Activated CD8-positive, alpha-beta T cell treated with anti-CD3 and anti-CD28 coated beads for 36 hours (primary cell): ENCODE data around the gene EIF2B5. TPM values are rescaled to one million over a fixed set of nuclear protein-coding genes. Genes with fewer than 3 reads are reported as not detected.
A peak's percentile ranks its signal among the peaks of the same experiment; 100 is the strongest.

ENCODE experiments used
- ATAC-seq: fragments of 200-7000 bp; cut with Tn5 transposase; one replicate; pipeline ENCODE4 v1.10.0; 2021; ENCODE audit warnings: mild to moderate bottlenecking, moderate library complexity
- CTCF ChIA-PET: fragments of 350-600 bp; sonication (Branson Sonifier 250); formaldehyde crosslinking; loops from one replicate; lab custom pipeline; 2021; ENCODE audit warnings: antibody characterized with exemption; lab: Charles Lee
- POLR2A ChIA-PET: fragments of 350-600 bp; sonication (Branson Sonifier 250); formaldehyde crosslinking; loops from one replicate; lab custom pipeline; 2021; ENCODE audit warnings: antibody characterized with exemption; lab: Charles Lee
- DNase-seq: peaks from one replicate; pipeline ENCODE4 v3.0.0-alpha.2; 2020
- H3K27ac Mint-ChIP-seq: one replicate; pipeline ENCODE4 v1.8.0; 2021; ENCODE audit warnings: mild to moderate bottlenecking, mixed read lengths
- H3K27me3 Mint-ChIP-seq: one replicate; pipeline ENCODE4 v1.8.0; 2021; ENCODE audit warnings: mixed read lengths
- H3K36me3 Mint-ChIP-seq: one replicate; pipeline ENCODE4 v1.8.0; 2021; ENCODE audit warnings: low read depth, mixed read lengths
- H3K4me1 Mint-ChIP-seq: one replicate; pipeline ENCODE4 v1.8.0; 2021; ENCODE audit warnings: low read depth, mixed read lengths
- H3K4me3 Mint-ChIP-seq: one replicate; pipeline ENCODE4 v1.8.0; 2021; ENCODE audit warnings: mild to moderate bottlenecking, moderate library complexity, mixed read lengths
- H3K9me3 Mint-ChIP-seq: one replicate; pipeline ENCODE4 v1.8.0; 2021; ENCODE audit warnings: mixed read lengths
- CTCF ChIP-seq: fragments of 200-600 bp; IDR thresholded peaks from one replicate; pipeline ENCODE4 v1.8.0; 2022; ENCODE audit warnings: antibody characterized with exemption, mild to moderate bottlenecking
- intact Hi-C: fragments of 100-400 bp; cut with micrococcal nuclease; formaldehyde crosslinking; loops from one replicate; pipeline ENCODE4 v1.10.0; 2022
- total RNA-seq, 2 experiments: library from RNA; stranded (reverse); gene quantifications; one replicate each; pipeline ENCODE4 v1.2.3, GENCODE V29; 2021

EIF2B5 gene
- total RNA-seq, 2 experiments from 2014 or later = 59.9 to 64.0 TPM

- POLR2A ChIA-PET = no interaction called here
Measured at GRCh38 chr3:184178521-184179138, 43.5 kb downstream of the EIF2B5 start.

GRCh38 chr3:184180165-184180564 lies 45.0 kb downstream of the EIF2B5 start:
- no peak for DNase-seq
- intact Hi-C loops = no loop called here
- ATAC-seq = no peak
- ChIA-PET POLR2A (no interaction called here), CTCF (no interaction called here)
- Mint-ChIP-seq H3K4me3 (no peak overlapping the region), H3K27me3 (no peaks in the 10 kb centered on the region), H3K36me3 (peaks cover 55% of the 10 kb centered on the region), H3K4me1 (peaks cover 28% of the 10 kb centered on the region), H3K9me3 (no peaks in the 10 kb centered on the region), H3K27ac (no peak overlapping the region)
- no peak for TF ChIP-seq CTCF

More at GRCh38 chr3:184178521-184179138, 43.5 kb downstream of the EIF2B5 start:
- no peaks in the 10 kb centered on the region for H3K9me3 Mint-ChIP-seq
- no peak for TF ChIP-seq CTCF
- H3K36me3 Mint-ChIP-seq = peaks cover 44% of the 10 kb centered on the region
- peaks cover 29% of the 10 kb centered on the region for H3K4me1 Mint-ChIP-seq
- ATAC-seq (no peak), DNase-seq (no peak)
- no peak overlapping the region for H3K27ac Mint-ChIP-seq
- H3K4me3 Mint-ChIP-seq = no peak overlapping the region
- intact Hi-C loops = no loop called here
- CTCF ChIA-PET = interaction anchor here (1.4 kb wide), 1 partner anchor 49 kb away, joined by 6 read pairs; no protein-coding TSS in a partner anchor
- H3K27me3 Mint-ChIP-seq = no peaks in the 10 kb centered on the region

GRCh38 chr3:184181596-184181995 lies 46.4 kb downstream of the EIF2B5 start:
- intact Hi-C loops = no loop called here
- no peaks in the 10 kb centered on the region for H3K27me3 Mint-ChIP-seq
- H3K36me3 Mint-ChIP-seq = peaks cover 60% of the 10 kb centered on the region

GRCh38 chr3:184183679-184184078 lies 48.5 kb downstream of the EIF2B5 start:
- TF ChIP-seq CTCF = no peak
- CTCF ChIA-PET = interaction anchor here (1.1 to 1.7 kb wide), 2 partner anchors 9 to 44 kb away, joined by 4 to 5 read pairs; partner anchors contain the start of gene AP2M1
- H3K27me3 Mint-ChIP-seq = no peaks in the 10 kb centered on the region
- intact Hi-C loops = no loop called here
- peaks cover 25% of the 10 kb centered on the region for H3K4me1 Mint-ChIP-seq
- H3K27ac Mint-ChIP-seq = peak overlapping the region; percentile 14
- POLR2A ChIA-PET = interaction anchor here (0.8 to 2.3 kb wide), 3 partner anchors 8 to 17 kb away, joined by 4 to 8 read pairs (median 4); no protein-coding TSS in a partner anchor
- no peaks in the 10 kb centered on the region for H3K9me3 Mint-ChIP-seq
- no peak overlapping the region for H3K4me3 Mint-ChIP-seq
- ATAC-seq (no peak), DNase-seq (no peak)
- H3K36me3 Mint-ChIP-seq = peaks cover 66% of the 10 kb centered on the region

More at GRCh38 chr3:184181596-184181995, 46.4 kb downstream of the EIF2B5 start:
- no peak for ATAC-seq
- Mint-ChIP-seq H3K4me3 (no peak overlapping the region), H3K4me1 (peaks cover 22% of the 10 kb centered on the region), H3K9me3 (no peaks in the 10 kb centered on the region), H3K27ac (no peak overlapping the region)
- POLR2A ChIA-PET = no interaction called here
- CTCF ChIA-PET = interaction anchor here (1.0 to 2.0 kb wide), 3 partner anchors 23 to 68 kb away, joined by 3 to 10 read pairs (median 4); partner anchors contain the start of genes EEF1AKMT4 and VWA5B2
- no peak for TF ChIP-seq CTCF
- DNase-seq = no peak
